K562 (cell line): ENCODE data around the gene SUSD3.

Experiments
- EZH2 ChIP-seq: IDR thresholded peaks from 2 replicates; pipeline ENCODE4 v1.6.1; 2012; ENCODE audit warnings: low read depth, mild to moderate bottlenecking, inconsistent platforms, low read length, borderline replicate concordance
- JUND ChIP-seq, 2 experiments: IDR thresholded peaks; 2 replicates in 1 of 2; 3 replicates in 1 of 2; pipeline ENCODE4 v1.6.1; 2011; ENCODE audit warnings: borderline replicate concordance in 2 of 2, low read depth in 2 of 2, low read length in 2 of 2, improper control_type of control experiment in 1 of 2, missing biosample characterization in 1 of 2, missing genetic modification characterization in 1 of 2, missing genetic modification reagents in 1 of 2
- NUFIP1 ChIP-seq: fragments of 450-650 bp; IDR thresholded peaks from 2 replicates; pipeline ENCODE4 v1.6.1; 2018; ENCODE audit not compliant: partially characterized antibody
- POLR2AphosphoS2 ChIP-seq: IDR thresholded peaks from 2 replicates; pipeline ENCODE4 v1.6.1; 2012; ENCODE audit warnings: low read length, improper control_type of control experiment
- SMC3 ChIP-seq: conservative IDR thresholded peaks from 2 replicates; pipeline ENCODE4 v1.6.1; 2011; ENCODE audit warnings: low read depth, low read length, improper control_type of control experiment; ENCODE audit not compliant: insufficient read depth
- ZC3H11A ChIP-seq: IDR thresholded peaks from 2 replicates; pipeline ENCODE4 v1.6.1; 2012; ENCODE audit warnings: low read depth, low read length, improper control_type of control experiment
- ZFP30 ChIP-seq: fragments of 250-450 bp; sonication (Bioruptor Pico); IDR thresholded peaks from 2 replicates; pipeline ENCODE4 v1.8.0; 2022; ENCODE audit warnings: moderate library complexity, mild to moderate bottlenecking, inconsistent platforms, borderline replicate concordance
- ZFP36 ChIP-seq: fragments of 150-350 bp; IDR thresholded peaks from 2 replicates; pipeline ENCODE4 v1.6.1; 2018; ENCODE audit warnings: low read length, low read depth; ENCODE audit not compliant: partially characterized antibody
- TF ChIP-seq, protein P1 (sequence below): IDR thresholded peaks from 2 replicates; pipeline ENCODE4 v1.6.1; 2014; ENCODE audit warnings: antibody characterized with exemption
- TF ChIP-seq, protein P2 (sequence below): fragments of 450-650 bp; formaldehyde crosslinking; IDR thresholded peaks from 2 replicates; pipeline ENCODE4 v1.4.0; 2022; ENCODE audit warnings: missing genetic modification characterization
- TF ChIP-seq, protein P3 (sequence below), 3 experiments: IDR thresholded peaks in 2 of 3; conservative IDR thresholded peaks in 1 of 3; 2 replicates each; pipeline ENCODE4 v1.5.1; 2011 to 2012; ENCODE audit warnings: low read length in 3 of 3, mild to moderate bottlenecking in 3 of 3, control low read depth in 2 of 3, improper control_type of control experiment in 1 of 3, inconsistent platforms in 1 of 3, low read depth in 1 of 3, mixed read lengths in 1 of 3, moderate library complexity in 1 of 3; ENCODE audit not compliant: insufficient read depth in 2 of 3

DNA sequence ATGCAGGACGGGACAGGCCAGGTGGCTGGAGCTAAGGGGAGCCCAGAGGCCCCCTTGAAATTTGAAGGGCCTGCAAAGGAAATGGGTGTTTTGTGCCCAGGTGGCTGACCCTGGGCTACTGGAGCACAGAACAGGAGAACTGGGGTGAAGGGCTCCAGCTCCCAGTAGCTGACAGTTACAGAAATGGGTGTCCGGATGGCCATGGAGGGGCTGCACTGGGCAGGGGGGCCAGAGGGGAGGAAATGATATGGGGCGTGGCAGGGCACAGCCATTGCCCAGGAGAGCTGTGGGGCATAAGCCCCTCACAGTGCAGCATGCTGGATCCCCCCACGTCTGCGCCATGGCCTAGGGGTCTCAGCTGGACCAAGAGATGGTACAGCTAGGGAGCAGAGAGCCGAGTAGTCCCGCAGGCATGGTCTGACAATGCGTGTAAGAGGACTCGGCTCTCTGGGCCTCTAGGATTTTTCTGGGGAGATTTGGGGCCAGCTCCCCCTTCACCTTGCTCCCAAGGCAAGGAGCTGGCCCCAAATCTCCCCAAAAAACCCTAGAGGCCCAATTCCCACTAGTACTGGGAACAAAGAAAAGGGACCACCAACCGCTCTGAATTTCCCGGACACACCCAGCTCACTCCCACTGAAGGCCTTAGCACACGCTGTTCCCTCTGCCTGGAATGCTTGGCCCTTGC, 29.6 kb downstream of the SUSD3 start:
- TF ChIP-seq EZH2 (no peak), JUND (IDR thresholded peaks at IDR 0.05; ENCODE audit: borderline replicate concordance, low read depth, low read length) (no peak), JUND (tag; IDR thresholded peaks at IDR 0.05; ENCODE audit: borderline replicate concordance, low read depth, low read length) (no peak), ZFP36 (no peak), SMC3 (no peak), ZC3H11A (no peak), ZFP30 (CRISPR knock-in tag) (no peak), POLR2AphosphoS2 (no peak), NUFIP1 (no peak)
- TF ChIP-seq, protein P1, sequence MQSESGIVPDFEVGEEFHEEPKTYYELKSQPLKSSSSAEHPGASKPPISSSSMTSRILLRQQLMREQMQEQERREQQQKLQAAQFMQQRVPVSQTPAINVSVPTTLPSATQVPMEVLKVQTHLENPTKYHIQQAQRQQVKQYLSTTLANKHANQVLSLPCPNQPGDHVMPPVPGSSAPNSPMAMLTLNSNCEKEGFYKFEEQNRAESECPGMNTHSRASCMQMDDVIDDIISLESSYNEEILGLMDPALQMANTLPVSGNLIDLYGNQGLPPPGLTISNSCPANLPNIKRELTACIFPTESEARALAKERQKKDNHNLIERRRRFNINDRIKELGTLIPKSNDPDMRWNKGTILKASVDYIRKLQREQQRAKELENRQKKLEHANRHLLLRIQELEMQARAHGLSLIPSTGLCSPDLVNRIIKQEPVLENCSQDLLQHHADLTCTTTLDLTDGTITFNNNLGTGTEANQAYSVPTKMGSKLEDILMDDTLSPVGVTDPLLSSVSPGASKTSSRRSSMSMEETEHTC: no peak
- TF ChIP-seq, protein P2, sequence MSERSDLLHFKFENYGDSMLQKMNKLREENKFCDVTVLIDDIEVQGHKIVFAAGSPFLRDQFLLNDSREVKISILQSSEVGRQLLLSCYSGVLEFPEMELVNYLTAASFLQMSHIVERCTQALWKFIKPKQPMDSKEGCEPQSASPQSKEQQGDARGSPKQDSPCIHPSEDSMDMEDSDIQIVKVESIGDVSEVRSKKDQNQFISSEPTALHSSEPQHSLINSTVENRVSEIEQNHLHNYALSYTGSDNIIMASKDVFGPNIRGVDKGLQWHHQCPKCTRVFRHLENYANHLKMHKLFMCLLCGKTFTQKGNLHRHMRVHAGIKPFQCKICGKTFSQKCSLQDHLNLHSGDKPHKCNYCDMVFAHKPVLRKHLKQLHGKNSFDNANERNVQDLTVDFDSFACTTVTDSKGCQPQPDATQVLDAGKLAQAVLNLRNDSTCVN (CRISPR knock-in tag): no peak
- TF ChIP-seq, protein P3, sequence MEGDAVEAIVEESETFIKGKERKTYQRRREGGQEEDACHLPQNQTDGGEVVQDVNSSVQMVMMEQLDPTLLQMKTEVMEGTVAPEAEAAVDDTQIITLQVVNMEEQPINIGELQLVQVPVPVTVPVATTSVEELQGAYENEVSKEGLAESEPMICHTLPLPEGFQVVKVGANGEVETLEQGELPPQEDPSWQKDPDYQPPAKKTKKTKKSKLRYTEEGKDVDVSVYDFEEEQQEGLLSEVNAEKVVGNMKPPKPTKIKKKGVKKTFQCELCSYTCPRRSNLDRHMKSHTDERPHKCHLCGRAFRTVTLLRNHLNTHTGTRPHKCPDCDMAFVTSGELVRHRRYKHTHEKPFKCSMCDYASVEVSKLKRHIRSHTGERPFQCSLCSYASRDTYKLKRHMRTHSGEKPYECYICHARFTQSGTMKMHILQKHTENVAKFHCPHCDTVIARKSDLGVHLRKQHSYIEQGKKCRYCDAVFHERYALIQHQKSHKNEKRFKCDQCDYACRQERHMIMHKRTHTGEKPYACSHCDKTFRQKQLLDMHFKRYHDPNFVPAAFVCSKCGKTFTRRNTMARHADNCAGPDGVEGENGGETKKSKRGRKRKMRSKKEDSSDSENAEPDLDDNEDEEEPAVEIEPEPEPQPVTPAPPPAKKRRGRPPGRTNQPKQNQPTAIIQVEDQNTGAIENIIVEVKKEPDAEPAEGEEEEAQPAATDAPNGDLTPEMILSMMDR (IDR thresholded peaks at IDR 0.05 in 2 of 3, conservative IDR thresholded peaks at IDR 0.05 in 1 of 3; ENCODE audit: insufficient read depth in 2 of 3, low read depth in 1 of 3, low read length in 3 of 3): no peak
